IPS-NIHi7 (cell line): Measurements from ENCODE around the gene COL4A2.
"Not testable (repeated sequence)": the region's sequence is repeated elsewhere in the genome, so short reads cannot be mapped to it uniquely, and the experiment has no call there.

Experiments
- DNase-seq: peaks from one replicate; pipeline ENCODE4 v3.0.0; 2012; ENCODE audit warnings: mixed read lengths; ENCODE audit errors: extremely low spot score

COL4A2 gene

GRCh38 chr13:110474713-110475112 is 167.6 kb downstream of the COL4A2 start:
- no peak for DNase-seq

GRCh38 chr13:110475117-110475516 is 168.0 kb downstream of the COL4A2 start:
- DNase-seq, result no peak

- DNase-seq, result no peak
Observed at GRCh38 chr13:110475550-110476219, 168.6 kb downstream of the COL4A2 start.

- DNase-seq, result no peak
Observed at GRCh38 chr13:110476220-110476617, 169.1 kb downstream of the COL4A2 start.

GRCh38 chr13:110477706-110478245 is 170.7 kb downstream of the COL4A2 start:
- DNase-seq, result no peak

GRCh38 chr13:110478405-110479214 is 171.5 kb downstream of the COL4A2 start:
- no peak for DNase-seq

- DNase-seq, result no peak
Observed at GRCh38 chr13:110479215-110479545, 172.1 kb downstream of the COL4A2 start.

GRCh38 chr13:110479648-110480047 is 172.6 kb downstream of the COL4A2 start:
- DNase-seq, result no peak

GRCh38 chr13:110480161-110480560 is 173.1 kb downstream of the COL4A2 start:
- DNase-seq, result no peak

- no peak for DNase-seq
Observed at GRCh38 chr13:110483386-110483968, 176.4 kb downstream of the COL4A2 start.

GRCh38 chr13:110484290-110485048 is 177.4 kb downstream of the COL4A2 start:
- DNase-seq, result no peak

GRCh38 chr13:110485604-110486003 is 178.5 kb downstream of the COL4A2 start:
- DNase-seq, result peak; percentile 96

GRCh38 chr13:110486061-110486715 is 179.1 kb downstream of the COL4A2 start:
- peak; percentile 38 for DNase-seq

- DNase-seq, result not testable (repeated sequence)
Observed at GRCh38 chr13:110486880-110487279, 179.8 kb downstream of the COL4A2 start.

GRCh38 chr13:110490009-110490770 is 183.1 kb downstream of the COL4A2 start:
- no peak for DNase-seq

- no peak for DNase-seq
Observed at GRCh38 chr13:110491869-110492678, 185.0 kb downstream of the COL4A2 start.

- no peak for DNase-seq
Observed at GRCh38 chr13:110492679-110493593, 185.9 kb downstream of the COL4A2 start.

- DNase-seq, result no peak
Observed at GRCh38 chr13:110493613-110494012, 186.5 kb downstream of the COL4A2 start.

- DNase-seq, result no peak
Observed at GRCh38 chr13:110495376-110495775, 188.3 kb downstream of the COL4A2 start.
